ENCODE results near the gene MAGEA11.
"Not testable (repeated sequence)": the region's sequence is repeated elsewhere in the genome, so short reads cannot be mapped to it uniquely, and the experiment has no call there.

MAGEA11 gene

DNA sequence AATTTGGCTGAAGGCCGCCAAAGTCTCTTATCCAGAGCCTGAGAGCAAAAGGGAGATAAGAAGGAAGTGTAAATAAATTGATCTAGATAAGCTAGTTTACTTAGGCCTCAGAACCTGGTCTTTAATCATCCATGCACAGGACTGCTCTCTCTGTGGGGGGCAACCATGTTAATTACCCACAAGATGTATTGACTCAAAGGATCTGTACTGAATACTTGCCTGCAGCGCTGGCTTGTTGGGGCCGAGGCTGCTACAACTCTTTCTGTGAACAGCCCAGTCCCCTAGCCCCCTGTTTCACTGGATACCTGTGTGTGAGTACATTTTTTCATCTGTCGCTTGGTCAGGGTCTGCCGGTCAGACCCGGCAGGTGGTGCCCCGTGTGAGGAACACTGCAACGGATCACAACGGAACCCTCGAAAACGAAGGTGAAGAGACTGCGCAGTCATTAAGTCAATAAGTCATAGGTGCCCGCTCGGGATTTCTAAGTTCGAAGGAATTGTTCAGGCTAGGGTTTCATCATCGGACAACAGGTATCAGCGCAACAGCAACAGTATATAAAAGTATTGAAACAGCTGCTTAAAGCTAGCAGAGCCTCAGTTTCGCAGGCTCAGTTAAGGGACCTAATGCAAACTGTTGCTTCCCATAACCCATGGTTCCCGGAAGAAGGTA lies 8.3 kb downstream of the MAGEA11 start:
- DNase-seq = no peak

DNA sequence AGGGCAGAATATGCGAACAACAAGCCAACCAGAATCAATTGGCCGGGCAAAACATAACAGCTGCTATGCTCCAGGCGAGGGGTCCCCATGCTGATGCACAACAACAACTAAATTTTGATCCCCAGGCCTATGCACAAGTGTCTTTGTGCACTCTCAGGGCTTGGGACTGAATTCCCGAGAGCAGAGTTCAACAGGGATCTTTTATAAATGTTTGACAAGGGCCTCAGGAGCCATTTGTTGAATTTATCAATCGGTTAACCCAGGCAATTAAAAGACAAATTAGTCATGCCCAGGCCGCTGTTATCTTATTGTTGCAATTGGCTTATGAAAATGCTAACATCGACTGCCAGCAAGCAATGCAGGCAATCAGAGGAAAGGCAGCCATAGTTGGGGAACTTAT lies 9.4 kb downstream of the MAGEA11 start:
- not testable (repeated sequence) for DNase-seq

DNA sequence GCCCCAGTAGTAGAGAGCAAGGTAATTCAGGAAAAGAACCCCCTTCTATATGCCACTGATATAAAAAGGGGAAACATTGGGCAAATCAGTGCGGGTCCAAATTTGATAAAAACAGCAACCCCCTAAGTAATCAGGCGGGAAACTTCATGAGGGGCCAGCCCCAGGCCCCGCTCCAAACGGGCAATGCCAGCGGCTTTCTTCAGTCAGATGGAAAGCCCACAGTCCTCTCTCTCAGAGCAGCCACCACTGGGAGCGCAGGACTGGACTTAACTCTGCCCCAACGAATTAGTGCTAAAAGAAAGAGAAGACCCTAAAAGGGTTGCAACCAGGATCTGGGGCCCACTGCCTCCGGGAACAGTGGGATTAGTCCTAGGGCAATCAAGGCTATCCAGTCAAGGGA lies 9.9 kb downstream of the MAGEA11 start:
- DNase-seq = no peak

DNA sequence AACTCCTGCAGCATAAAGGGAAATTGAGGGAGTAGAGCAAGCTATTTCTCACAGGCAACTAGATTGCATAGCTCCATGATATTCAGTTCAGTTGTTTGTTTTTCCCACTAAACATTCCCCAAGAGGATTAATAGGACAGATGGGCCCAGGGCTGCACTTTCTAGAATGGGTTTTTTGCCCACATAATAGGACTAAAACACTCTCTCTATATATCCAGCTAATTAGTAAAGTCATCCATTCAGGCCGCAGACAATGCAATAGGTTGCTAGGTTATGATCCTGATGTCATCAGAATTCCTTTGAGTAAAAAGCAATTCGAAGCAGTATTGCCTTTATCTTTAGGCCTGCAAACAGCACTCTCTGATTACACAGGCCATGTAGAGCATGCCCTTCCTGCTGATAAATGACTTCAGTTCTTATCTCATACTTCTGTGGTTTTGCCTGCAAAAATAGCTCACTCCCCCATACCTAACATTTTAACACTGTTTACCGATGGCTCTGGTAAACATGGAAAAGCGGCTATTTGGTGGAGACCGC lies 11.8 kb downstream of the MAGEA11 start:
- not testable (repeated sequence) for DNase-seq

DNA sequence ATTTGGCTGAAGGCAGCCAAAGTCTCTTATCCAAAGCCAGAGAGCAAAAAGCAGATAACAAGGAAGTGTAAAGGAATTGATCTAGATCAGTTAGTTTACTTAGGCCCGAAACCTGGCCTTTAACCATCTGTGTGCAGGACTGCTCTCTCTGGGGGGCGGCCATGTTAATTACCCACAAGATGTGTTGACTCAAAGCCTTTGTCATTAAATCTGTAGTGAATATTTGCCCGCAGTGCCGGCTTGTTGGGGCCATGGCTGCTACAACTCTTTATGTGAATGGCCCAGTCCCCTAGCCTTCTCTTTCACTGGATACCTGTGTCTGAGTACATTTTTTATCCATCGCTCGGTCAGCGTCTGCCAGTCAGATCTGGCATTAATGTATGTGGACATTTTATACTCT lies 15.4 kb downstream of the MAGEA11 start:
- DNase-seq = not testable (repeated sequence)

DNA sequence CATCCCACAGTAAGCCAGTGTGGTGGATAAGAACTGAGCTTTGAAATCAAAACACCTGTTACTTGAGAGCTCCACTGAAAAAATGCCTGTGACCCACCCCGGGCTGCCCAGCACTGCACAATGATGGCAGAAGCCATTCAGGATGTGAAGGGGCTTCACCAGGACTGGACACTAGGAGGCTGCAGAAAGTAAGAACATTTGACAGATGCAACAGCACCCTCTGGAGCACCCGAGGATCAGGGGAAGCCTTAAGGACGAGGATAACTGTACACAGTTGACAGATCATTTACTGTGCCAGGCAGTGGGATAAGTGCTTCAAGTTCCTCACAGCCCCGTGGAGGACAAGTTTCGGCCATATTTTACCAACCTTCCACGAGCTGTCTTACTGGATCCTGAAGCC lies 30.4 kb downstream of the MAGEA11 start:
- DNase-seq = not testable (repeated sequence)

DNA sequence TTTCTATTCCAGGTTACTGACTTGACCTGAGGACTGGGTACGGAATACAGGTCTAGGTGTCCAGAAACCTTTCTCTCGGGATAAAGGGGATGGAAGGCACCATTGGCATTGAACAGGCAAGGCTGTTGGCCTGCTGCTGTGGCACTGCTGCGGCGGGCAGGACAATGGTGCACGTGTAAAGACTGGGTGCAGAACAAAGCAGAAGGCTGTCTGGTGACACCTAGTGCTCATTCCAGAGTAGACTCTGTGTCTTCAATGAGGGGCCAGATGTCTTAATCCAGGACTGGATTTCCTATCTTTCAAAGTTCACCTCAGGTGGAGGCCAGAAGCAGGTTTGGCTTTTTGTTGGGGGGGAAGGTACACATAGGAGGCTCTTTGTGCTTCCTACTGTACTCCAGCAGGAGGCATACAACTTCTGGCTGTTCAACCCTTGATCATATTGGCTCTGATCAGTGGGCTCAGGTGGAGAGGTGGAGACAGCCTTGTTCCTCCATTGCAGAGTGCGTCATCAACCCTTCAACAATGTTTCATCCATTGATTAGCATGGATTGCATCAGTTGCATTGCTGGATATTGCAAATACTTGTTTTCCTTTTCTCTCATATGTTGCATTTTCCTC lies 34.6 kb downstream of the MAGEA11 start:
- DNase-seq = not testable (repeated sequence)

DNA sequence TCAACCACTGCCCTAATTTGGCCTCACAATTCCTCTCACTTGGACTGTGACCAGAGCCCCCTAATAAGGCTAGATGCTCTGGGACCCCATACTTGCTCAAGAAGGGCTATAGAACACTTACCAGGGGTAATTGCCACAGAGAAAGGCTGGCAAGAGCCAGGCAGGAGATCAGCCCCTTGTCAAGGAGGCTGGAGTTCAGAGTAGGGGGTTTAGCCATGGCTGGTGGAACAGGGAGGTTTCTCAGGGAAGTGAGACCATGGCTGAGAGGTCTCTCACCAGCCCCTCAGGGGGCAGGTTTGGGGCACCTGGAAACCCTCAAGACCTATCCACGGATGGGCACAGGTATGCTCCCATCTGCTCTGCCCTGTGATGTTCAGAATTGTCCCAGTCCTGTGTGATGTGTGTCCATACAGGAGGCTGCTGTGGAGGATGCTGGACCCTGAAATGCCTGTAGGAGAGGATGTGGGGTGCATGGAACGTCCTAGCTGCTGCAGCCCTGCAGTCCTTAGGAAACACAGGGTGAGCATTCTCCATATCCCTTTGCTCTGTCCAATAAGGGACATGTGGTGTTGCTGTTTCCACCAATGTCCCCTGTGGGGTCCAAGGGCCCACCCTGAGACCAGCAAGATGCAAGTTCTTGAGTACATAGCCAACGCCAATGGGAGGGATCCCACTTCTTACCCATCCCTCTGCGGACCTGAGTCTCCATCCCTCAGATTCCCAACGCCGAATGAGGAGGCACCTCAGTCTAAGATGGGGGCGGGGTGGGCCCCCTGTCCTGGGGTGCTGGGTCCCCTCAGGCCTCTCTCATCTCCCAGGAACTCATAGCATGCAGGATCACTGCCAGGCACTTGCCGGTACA lies 45.6 kb downstream of the MAGEA11 start:
- DNase-seq = no peak

DNA sequence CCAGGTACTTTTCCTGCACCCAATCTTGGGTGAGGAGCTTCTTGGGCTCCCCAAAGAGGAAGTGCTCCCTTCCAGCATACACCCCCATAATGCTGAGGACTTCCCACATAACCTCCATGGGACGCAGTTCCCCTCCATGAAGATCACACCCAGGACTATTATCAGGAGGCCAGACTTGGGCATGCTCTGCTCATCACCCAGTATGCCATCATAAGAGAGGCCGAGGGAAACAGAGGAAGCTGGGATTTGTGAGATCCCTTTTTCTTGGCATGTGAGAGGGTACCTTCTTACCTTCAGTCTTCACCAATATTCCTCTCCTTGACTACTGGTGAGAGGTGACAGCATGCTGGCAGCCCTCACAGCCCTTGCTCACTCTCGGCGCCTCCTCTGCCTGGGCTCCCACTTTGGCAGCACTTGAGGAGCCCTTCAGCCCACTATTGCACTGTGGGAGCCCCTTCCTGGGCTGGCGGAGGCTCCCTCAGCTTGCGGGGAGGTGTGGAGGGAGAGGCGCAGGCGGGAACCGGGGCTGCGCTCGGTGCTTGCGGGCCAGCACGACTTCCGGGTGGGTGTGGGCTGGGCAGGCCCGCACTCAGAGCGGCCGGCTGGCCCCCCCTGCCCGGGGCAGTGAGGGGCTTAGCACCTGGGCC lies 46.3 kb downstream of the MAGEA11 start:
- DNase-seq = no peak

DNA sequence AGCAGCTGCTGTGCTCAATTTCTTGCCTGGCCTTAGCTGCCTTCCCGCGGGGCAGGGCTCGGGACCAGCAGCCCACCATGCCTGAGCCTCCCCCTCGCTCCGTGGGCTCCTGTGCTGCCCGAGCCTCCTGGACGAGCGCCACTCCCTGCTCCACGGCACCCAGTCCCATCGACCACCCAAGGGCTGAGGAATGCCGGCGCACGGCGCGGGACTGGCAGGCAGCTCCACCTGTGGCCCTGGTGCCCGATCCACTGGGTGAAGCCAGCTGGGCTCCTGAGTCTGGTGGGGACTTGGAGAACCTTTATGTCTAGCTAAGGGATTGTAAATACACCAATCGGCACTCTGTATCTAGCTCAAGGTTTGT lies 46.8 kb downstream of the MAGEA11 start:
- not testable (repeated sequence) for DNase-seq

DNA sequence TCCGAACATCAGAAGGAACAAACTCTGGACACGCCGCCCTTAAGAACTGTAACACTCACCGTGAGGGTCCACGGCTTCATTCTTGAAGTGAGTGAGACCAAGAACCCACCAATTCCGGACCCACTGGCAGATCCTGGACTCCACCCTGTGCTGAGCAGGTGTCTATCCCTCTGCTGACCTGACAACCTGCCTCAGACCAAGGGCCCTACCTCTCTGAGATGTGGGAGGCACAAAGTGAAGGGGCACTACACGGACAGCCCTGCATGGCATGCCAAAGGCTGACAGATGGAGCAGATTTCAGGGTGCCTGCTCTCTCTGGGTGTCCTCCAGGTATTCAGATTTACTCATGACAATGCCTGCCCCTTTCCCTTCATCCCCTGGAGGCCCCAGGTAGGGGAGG lies 48.0 kb downstream of the MAGEA11 start:
- no peak for DNase-seq

DNA sequence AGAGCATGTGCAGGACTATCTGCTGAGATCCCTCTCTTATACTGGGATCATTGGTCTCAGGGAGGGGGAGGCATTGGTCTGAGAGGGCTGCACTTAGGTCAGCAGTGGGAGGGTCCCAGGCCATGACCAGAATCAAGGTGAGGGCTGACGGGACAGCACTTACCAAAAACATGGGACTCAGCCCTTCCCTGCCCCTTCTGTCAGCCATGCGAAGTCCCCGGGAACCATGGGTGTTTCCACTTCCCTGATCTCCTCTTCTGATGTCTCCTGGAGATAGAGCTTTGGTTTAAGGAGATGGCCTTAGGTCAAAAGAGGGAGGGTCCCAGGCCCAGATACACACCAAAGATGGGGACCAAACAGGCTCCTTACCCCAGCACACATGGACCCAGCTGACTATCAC lies 49.1 kb downstream of the MAGEA11 start:
- DNase-seq = no peak

DNA sequence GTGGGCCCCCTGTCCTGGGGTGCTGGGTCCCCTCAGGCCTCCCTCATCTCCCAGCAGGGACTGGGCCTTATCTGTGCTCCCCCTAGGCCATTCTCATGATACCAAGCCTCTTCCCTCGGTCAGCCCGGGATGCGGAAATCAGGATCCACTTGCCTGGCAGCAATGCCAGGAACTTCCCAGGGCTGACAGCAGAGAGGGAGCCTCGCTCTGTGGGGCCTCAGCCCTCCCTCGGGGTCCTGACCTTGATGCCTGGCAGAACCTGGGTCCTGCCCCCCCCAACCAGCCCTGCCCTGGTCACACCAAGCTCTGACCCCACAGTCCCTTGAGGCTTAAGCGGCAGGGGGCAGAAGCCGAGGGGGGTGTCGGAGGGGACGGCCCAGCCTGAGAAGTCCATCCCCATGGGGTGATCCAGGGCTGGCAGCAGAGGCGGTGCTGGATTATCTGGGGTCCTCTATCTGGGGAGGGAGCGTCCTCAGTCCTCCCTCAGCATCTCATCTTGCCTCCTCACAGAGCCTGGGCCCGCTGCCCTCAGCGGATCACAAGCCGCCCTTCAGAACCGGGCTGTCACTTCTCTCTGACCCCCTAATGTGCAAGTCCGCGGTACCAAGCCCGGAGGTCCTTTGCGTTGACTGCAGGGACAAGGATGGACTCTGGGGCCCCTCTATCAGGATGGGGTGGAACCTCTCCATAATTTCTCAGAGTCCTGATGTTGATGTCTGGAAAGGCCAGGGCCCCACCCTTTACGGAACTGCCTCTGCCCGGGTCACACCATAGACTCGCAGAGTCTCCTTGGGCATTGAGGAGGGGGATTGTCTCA lies 50.2 kb downstream of the MAGEA11 start:
- DNase-seq = not testable (repeated sequence)

DNA sequence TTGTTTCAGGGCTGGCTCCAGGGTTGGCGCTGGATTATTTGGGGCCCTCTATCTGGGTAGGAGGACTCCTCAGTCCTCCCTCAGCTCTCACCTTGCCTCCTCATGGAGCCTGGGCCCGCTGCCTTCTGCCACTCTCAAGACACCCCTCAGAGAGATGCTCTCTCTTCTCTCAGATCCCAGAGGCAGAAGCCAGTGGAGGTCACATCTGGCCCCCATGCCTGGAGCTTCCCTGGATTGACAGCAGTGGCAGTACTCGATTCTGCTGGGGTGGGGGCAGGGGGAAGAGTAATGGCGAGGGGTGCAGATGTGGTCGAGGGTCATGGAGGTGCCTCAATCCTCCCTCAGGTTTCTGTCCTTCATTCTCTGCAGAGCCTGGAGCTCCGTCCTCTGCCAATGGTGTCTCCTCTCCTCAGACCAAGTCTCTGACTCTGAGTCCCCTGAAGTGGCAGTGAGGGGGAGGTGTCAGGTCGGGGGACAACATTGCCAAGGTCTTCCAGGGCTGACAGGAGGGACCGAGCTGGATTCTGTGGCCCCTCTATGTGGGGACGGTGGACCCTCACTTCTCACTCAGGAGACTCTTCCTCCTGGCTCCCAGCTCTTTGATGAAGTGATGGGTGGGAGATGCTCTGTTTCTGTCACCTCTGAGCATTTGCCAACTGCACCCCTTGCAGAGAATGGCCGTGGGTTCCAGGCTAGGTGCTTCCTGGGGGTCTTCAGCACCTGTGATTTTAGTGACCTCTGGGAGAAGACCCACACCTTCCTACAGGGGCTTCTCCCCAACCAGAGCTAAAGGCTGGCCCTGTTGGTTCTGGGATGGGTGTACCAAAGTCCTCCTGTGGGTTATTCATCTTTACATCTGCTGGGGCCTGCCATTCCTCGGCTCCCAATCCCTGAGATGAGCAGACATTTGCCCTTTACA lies 51.1 kb downstream of the MAGEA11 start:
- DNase-seq = no peak

All from activated CD4-positive, alpha-beta T cell treated with anti-CD3 and anti-CD28 coated beads for 1 hour (primary cell).